Activated B cell treated with CpG ODN at 0.5 μM for 24 hours (primary cell): ENCODE measurements around the gene LDLRAD4. TPM values are rescaled to one million over a fixed set of nuclear protein-coding genes. Genes with fewer than 3 reads are reported as not detected.

ENCODE experiments used
- ATAC-seq: fragments of 200-7000 bp; cut with Tn5 transposase; one replicate; pipeline ENCODE4 v1.10.0; 2021; ENCODE audit warnings: low read depth, mild to moderate bottlenecking, moderate library complexity
- CTCF ChIA-PET: fragments of 350-600 bp; sonication (Branson Sonifier 250); formaldehyde crosslinking; loops from one replicate; lab custom pipeline; 2021; ENCODE audit warnings: antibody characterized with exemption; lab: Charles Lee
- POLR2A ChIA-PET: fragments of 350-600 bp; sonication (Branson Sonifier 250); formaldehyde crosslinking; loops from one replicate; lab custom pipeline; 2021; ENCODE audit warnings: antibody characterized with exemption; lab: Charles Lee
- DNase-seq: peaks from one replicate; pipeline ENCODE4 v3.0.0; 2022
- H3K27ac Mint-ChIP-seq: one replicate; pipeline ENCODE4 v1.8.0; 2020; ENCODE audit warnings: mixed read lengths
- H3K27me3 Mint-ChIP-seq: one replicate; pipeline ENCODE4 v1.8.0; 2021; ENCODE audit warnings: mixed read lengths
- H3K36me3 Mint-ChIP-seq: one replicate; pipeline ENCODE4 v1.8.0; 2021; ENCODE audit warnings: low read depth, mixed read lengths
- H3K4me1 Mint-ChIP-seq: one replicate; pipeline ENCODE4 v1.8.0; 2021; ENCODE audit warnings: mixed read lengths
- H3K4me3 Mint-ChIP-seq: one replicate; pipeline ENCODE4 v1.8.0; 2020; ENCODE audit warnings: mild to moderate bottlenecking, mixed read lengths
- H3K9me3 Mint-ChIP-seq: one replicate; pipeline ENCODE4 v1.8.0; 2020; ENCODE audit warnings: mixed read lengths
- intact Hi-C: fragments of 100-400 bp; cut with micrococcal nuclease; formaldehyde crosslinking; loops from one replicate; pipeline ENCODE4 v1.15.1; 2024
- total RNA-seq: library from RNA; stranded (reverse); gene quantifications from 2 replicates; pipeline ENCODE4 v1.2.3, GENCODE V29; 2022
- TF ChIP-seq, protein P1 (sequence below): fragments of 200-600 bp; IDR thresholded peaks from one replicate; pipeline ENCODE4 v1.8.0; 2022; ENCODE audit warnings: antibody characterized with exemption, mild to moderate bottlenecking

LDLRAD4 gene
- total RNA-seq, 1 donor from 2014 or later = 66.9 TPM

DNA sequence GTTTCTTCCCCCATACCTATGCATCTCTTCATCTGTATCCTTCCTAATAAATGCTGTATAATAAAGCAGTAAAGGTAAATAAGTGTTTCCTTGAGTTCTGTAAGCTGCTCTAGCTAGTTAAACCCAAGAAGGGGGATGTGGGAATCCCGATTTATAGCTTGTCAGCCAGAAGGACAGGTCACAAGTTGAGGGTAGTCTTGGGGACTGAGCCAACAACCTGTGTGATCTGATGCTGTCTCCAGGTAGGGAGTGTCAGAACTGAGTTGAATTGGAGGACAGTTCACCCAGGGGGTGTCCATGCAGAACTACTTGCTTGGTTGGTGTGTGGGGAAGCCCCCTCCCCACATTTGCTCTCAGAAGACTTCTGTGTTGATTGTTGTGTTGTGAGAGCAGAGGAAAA is 112.4 kb downstream of the LDLRAD4 start:
- TF ChIP-seq, protein P1, sequence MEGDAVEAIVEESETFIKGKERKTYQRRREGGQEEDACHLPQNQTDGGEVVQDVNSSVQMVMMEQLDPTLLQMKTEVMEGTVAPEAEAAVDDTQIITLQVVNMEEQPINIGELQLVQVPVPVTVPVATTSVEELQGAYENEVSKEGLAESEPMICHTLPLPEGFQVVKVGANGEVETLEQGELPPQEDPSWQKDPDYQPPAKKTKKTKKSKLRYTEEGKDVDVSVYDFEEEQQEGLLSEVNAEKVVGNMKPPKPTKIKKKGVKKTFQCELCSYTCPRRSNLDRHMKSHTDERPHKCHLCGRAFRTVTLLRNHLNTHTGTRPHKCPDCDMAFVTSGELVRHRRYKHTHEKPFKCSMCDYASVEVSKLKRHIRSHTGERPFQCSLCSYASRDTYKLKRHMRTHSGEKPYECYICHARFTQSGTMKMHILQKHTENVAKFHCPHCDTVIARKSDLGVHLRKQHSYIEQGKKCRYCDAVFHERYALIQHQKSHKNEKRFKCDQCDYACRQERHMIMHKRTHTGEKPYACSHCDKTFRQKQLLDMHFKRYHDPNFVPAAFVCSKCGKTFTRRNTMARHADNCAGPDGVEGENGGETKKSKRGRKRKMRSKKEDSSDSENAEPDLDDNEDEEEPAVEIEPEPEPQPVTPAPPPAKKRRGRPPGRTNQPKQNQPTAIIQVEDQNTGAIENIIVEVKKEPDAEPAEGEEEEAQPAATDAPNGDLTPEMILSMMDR = no peak
- POLR2A ChIA-PET = no interaction called here
- CTCF ChIA-PET = no interaction called here

DNA sequence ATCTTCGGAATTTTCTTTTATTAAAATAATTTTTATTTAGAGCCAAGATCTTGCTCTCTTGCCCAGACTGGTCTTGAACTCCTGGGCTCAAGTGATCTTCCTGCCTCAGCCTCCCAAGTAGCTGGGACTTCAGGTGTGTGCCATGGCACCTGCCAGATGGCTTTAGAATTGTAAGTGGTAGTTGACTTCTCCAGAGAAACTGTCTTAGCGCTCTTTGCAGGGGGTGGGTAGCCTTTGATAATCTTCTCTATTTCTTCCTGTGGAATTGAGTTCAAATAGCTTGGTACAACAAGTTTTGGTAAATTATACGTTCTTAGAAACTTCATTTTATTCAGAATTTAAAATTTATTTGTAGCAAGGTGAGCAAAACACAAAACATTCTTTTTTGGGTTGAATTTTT is 113.3 kb downstream of the LDLRAD4 start:
- intact Hi-C loops = no loop called here
- Mint-ChIP-seq H3K4me3 (no peak overlapping the region), H3K27me3 (peaks cover 7% of the 10 kb centered on the region), H3K36me3 (no peaks in the 10 kb centered on the region), H3K27ac (no peak overlapping the region), H3K4me1 (peaks cover 2% of the 10 kb centered on the region), H3K9me3 (peaks cover 10% of the 10 kb centered on the region)
- POLR2A ChIA-PET = no interaction called here
- DNase-seq (no peak), ATAC-seq (no peak)
- CTCF ChIA-PET = no interaction called here
- TF ChIP-seq, protein P1 = no peak

More for the DNA sequence above, 112.4 kb downstream of the LDLRAD4 start:
- ATAC-seq = no peak
- peaks cover 10% of the 10 kb centered on the region for H3K9me3 Mint-ChIP-seq
- H3K36me3 Mint-ChIP-seq = no peaks in the 10 kb centered on the region
- intact Hi-C loops = no loop called here
- H3K27me3 Mint-ChIP-seq = peaks cover 7% of the 10 kb centered on the region
- no peak for DNase-seq
- peaks cover 2% of the 10 kb centered on the region for H3K4me1 Mint-ChIP-seq
- H3K27ac Mint-ChIP-seq = no peak overlapping the region
- no peak overlapping the region for H3K4me3 Mint-ChIP-seq

DNA sequence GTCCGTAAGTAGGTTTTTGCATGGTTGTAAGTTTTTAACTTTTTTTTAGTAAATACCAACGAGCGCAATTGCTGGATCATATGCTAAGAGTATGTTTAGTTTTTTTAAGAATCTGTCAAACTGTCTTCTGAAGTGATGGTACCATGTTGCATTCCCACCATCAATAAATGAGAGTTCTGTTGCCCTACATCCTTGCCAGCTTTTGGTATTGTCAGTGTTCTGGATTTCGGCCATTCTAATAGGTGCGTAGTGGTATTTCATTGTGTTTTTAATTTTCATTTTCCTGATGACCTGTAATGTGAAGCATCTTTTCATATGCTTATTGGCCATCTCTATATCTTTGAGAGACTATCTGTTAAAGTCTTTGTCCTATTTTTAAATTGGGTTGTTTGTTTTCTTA is 114.3 kb downstream of the LDLRAD4 start:
- ChIA-PET POLR2A (no interaction called here), CTCF (no interaction called here)
- TF ChIP-seq, protein P1 = no peak
- no peak overlapping the region for H3K4me3 Mint-ChIP-seq
- DNase-seq = no peak
- H3K9me3 Mint-ChIP-seq = peaks cover 10% of the 10 kb centered on the region
- H3K36me3 Mint-ChIP-seq = no peaks in the 10 kb centered on the region
- intact Hi-C loops = no loop called here
- no peak for ATAC-seq
- peaks cover 7% of the 10 kb centered on the region for H3K27me3 Mint-ChIP-seq
- no peak overlapping the region for H3K27ac Mint-ChIP-seq
- H3K4me1 Mint-ChIP-seq = no peaks in the 10 kb centered on the region

DNA sequence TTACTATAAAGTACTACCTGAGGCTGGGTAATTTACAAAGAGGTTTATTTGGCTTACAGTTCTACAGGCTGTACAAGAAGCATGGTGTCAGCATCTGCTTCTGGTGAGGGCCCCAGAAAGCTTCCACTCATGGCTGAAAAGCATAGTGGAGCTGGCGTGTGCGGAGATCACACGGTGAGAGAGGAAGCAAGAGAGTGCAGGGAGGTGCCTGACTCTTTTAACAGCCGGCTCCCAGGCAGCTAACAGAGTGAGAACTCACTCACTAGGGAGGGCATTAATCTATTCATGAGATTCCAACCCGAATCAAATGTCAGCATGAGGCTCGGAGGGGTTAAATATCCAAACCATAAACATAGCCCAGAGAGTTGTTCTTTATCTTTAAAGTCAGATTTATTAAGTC is 117.3 kb downstream of the LDLRAD4 start:
- intact Hi-C loops = no loop called here
- TF ChIP-seq, protein P1 = no peak
- no peak overlapping the region for H3K27ac Mint-ChIP-seq
- H3K36me3 Mint-ChIP-seq = no peaks in the 10 kb centered on the region
- ChIA-PET POLR2A (no interaction called here), CTCF (no interaction called here)
- H3K4me3 Mint-ChIP-seq = no peak overlapping the region
- no peak for DNase-seq
- H3K9me3 Mint-ChIP-seq = peaks cover 5% of the 10 kb centered on the region
- H3K4me1 Mint-ChIP-seq = no peaks in the 10 kb centered on the region
- no peak for ATAC-seq
- peaks cover 12% of the 10 kb centered on the region for H3K27me3 Mint-ChIP-seq

DNA sequence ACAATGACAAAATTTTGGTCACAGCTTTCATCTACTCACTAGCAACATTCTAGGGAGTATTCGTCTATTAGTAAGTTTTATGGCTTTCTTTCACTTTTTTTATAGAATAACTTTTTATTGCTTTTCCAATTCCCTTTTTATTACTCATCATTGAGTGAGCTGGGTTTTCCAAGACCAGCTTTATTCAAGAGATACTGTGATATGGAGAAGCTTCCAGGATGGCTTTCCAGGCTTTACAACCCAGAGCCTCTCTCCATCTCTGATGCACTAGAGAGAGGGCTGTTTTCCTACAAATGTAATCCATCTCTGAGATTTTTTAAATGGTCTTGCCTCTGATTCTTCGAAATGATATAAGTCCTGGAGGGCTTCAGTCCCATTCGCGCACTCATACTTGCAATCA is 118.3 kb downstream of the LDLRAD4 start:
- Mint-ChIP-seq H3K27me3 (peaks cover 12% of the 10 kb centered on the region), H3K36me3 (no peaks in the 10 kb centered on the region), H3K4me1 (no peaks in the 10 kb centered on the region), H3K9me3 (peaks cover 8% of the 10 kb centered on the region), H3K27ac (no peak overlapping the region), H3K4me3 (no peak overlapping the region)
- POLR2A ChIA-PET = no interaction called here
- intact Hi-C loops = no loop called here
- ATAC-seq = no peak
- CTCF ChIA-PET = no interaction called here
- no peak for DNase-seq
- TF ChIP-seq, protein P1 = no peak
